ELR (cell line): Measurements from ENCODE around the gene FBXO8.
A peak's percentile ranks its signal among the peaks of the same experiment; 100 is the strongest.

ENCODE experiments used
- DNase-seq: peaks from one replicate; pipeline ENCODE4 v3.0.0-alpha.2; 2015; ENCODE audit warnings: low read depth

The FBXO8 gene

GRCh38 chr4:174209341-174209740, 74.1 kb downstream of the FBXO8 start:
- DNase-seq = no peak

- peak; percentile 47 for DNase-seq
These were observed 76.1 kb downstream of the FBXO8 start for GRCh38 chr4:174207367-174207766.

- no peak for DNase-seq
These were observed 79.2 kb downstream of the FBXO8 start for GRCh38 chr4:174204164-174204831.

- DNase-seq = peak; percentile 21
These were observed 81.6 kb downstream of the FBXO8 start for GRCh38 chr4:174201871-174202270.

GRCh38 chr4:174199735-174200134, 83.7 kb downstream of the FBXO8 start:
- no peak for DNase-seq

GRCh38 chr4:174198828-174199227, 84.6 kb downstream of the FBXO8 start:
- peak; percentile 94 for DNase-seq

- DNase-seq = no peak
These were observed 85.1 kb downstream of the FBXO8 start for GRCh38 chr4:174198396-174198795.

- DNase-seq = peak; percentile 53
These were observed 89.8 kb downstream of the FBXO8 start for GRCh38 chr4:174193438-174194374.

GRCh38 chr4:174192943-174193342, 90.5 kb downstream of the FBXO8 start:
- no peak for DNase-seq

- no peak for DNase-seq
These were observed 92.5 kb downstream of the FBXO8 start for GRCh38 chr4:174190832-174191500.

- peak; percentile 4 for DNase-seq
These were observed 94.0 kb downstream of the FBXO8 start for GRCh38 chr4:174189392-174190015.
